GM12878 (cell line): Measurements from ENCODE around the gene ZNF804A. TPM values are rescaled to one million over a fixed set of nuclear protein-coding genes. Genes with fewer than 3 reads are reported as not detected.

Experiments
- ATAC-seq: fragments of 200-7000 bp; cut with Tn5 transposase; 3 replicates; pipeline ENCODE4 v1.9.1; 2020; ENCODE audit warnings: mild to moderate bottlenecking, moderate library complexity
- BruUV-seq: library from RNA; stranded (reverse); fragments of 400-500 nt; replicated peaks from 2 replicates; lab custom pipeline; 2021; lab: Mats Ljungman, UMichigan
- CTCF ChIA-PET: fragments of 300-600 bp; sonication (Branson Sonifier 250); formaldehyde crosslinking; extraction: SDS; loops from one replicate; lab custom pipeline; 2021; ENCODE audit warnings: inconsistent platforms; lab: Yijun Ruan, JAX
- POLR2A ChIA-PET: fragments of 350-600 bp; formaldehyde crosslinking; extraction: SDS; loops from one replicate; lab custom pipeline; 2021; ENCODE audit warnings: inconsistent platforms; lab: Charles Lee
- RAD21 ChIA-PET: fragments of 300-600 bp; sonication (Branson Sonifier 250); formaldehyde crosslinking; loops from one replicate; lab custom pipeline; 2023; ENCODE audit warnings: antibody characterized with exemption; ENCODE audit not compliant: unreplicated experiment; lab: Charles Lee
- SMC1A ChIA-PET: fragments of 300-600 bp; sonication (Branson Sonifier 250); formaldehyde crosslinking; loops from one replicate; lab custom pipeline; 2023; ENCODE audit not compliant: unreplicated experiment, uncharacterized antibody; lab: Charles Lee
- DNase-seq: peaks from one replicate; pipeline ENCODE4 v3.0.0-alpha.2; 2011; ENCODE audit warnings: low read depth, low spot score
- FAIRE-seq: peaks from 3 replicates; lab custom pipeline; 2011; peaks lifted over from hg19 to GRCh38; lab: Jason Lieb, UNC
- H2AFZ ChIP-seq: 2 replicates; pipeline ENCODE4 v1.6.0; 2011; ENCODE audit warnings: low read depth, low read length, control low read depth; ENCODE audit not compliant: control insufficient read depth
- H3K27ac ChIP-seq: 2 replicates; pipeline ENCODE4 v1.5.1; 2011; ENCODE audit warnings: control low read depth; ENCODE audit not compliant: control insufficient read depth, insufficient read depth
- H3K27me3 ChIP-seq, 2 experiments: replicated peaks in 1 of 2; 2 replicates each; pipeline versions ENCODE4 v1.6.0 to v1.6.1; 2011; ENCODE audit warnings: low read length in 1 of 2; ENCODE audit not compliant: control insufficient read depth in 2 of 2, insufficient read depth in 2 of 2
- H3K36me3 ChIP-seq, 2 experiments: 2 replicates each; pipeline ENCODE4 v1.5.1; 2011; ENCODE audit warnings: low read length in 1 of 2; ENCODE audit not compliant: control insufficient read depth in 2 of 2, insufficient read depth in 2 of 2
- H3K4me1 ChIP-seq: 2 replicates; pipeline ENCODE4 v1.6.1; 2011; ENCODE audit warnings: mild to moderate bottlenecking, low read length, moderate library complexity, mixed read lengths; ENCODE audit not compliant: control insufficient read depth, insufficient read depth
- H3K4me2 ChIP-seq: 2 replicates; pipeline ENCODE4 v1.6.0; 2011; ENCODE audit warnings: control low read depth; ENCODE audit not compliant: control insufficient read depth, insufficient read depth
- H3K4me3 ChIP-seq: fragments of 200-600 bp; sonication (generic); 2 replicates; pipeline ENCODE4 v1.5.1; 2016
- H3K79me2 ChIP-seq: 2 replicates; pipeline ENCODE4 v1.6.0; 2011; ENCODE audit warnings: low read length; ENCODE audit not compliant: control insufficient read depth, insufficient read depth
- H3K9ac ChIP-seq: 2 replicates; pipeline ENCODE4 v1.8.0; 2011; ENCODE audit warnings: low read length, control low read depth, mixed read lengths; ENCODE audit not compliant: control insufficient read depth, insufficient read depth
- H3K9me3 ChIP-seq: replicated peaks from 3 replicates; pipeline ENCODE4 v1.5.1; 2011; ENCODE audit warnings: mild to moderate bottlenecking, low read length; ENCODE audit not compliant: control insufficient read depth, insufficient read depth
- H4K20me1 ChIP-seq: 2 replicates; pipeline ENCODE4 v1.6.0; 2011; ENCODE audit not compliant: control insufficient read depth, insufficient read depth
- EZH2 ChIP-seq: IDR thresholded peaks from 2 replicates; pipeline ENCODE4 v1.6.1; 2012; ENCODE audit warnings: low read depth, mild to moderate bottlenecking, control low read depth, inconsistent platforms, low read length, borderline replicate concordance; ENCODE audit not compliant: control insufficient read depth
- NFYA ChIP-seq: IDR thresholded peaks from 2 replicates; pipeline ENCODE4 v1.6.1; 2011; ENCODE audit warnings: low read depth, mild to moderate bottlenecking, low read length, improper control_type of control experiment, borderline replicate concordance
- RAD21 ChIP-seq: IDR thresholded peaks from 2 replicates; pipeline ENCODE4 v1.6.1; 2011; ENCODE audit warnings: mild to moderate bottlenecking, low read depth, low read length, moderate library complexity; ENCODE audit not compliant: insufficient read depth
- RUNX3 ChIP-seq: IDR thresholded peaks from 2 replicates; pipeline ENCODE4 v1.6.1; 2012; ENCODE audit warnings: low read length, inconsistent platforms
- WRNIP1 ChIP-seq: IDR thresholded peaks from 2 replicates; pipeline ENCODE4 v1.6.1; 2011; ENCODE audit warnings: low read depth, low read length, improper control_type of control experiment, borderline replicate concordance
- ZNF207 ChIP-seq: fragments of 450-650 bp; IDR thresholded peaks from 2 replicates; pipeline ENCODE4 v1.6.1; 2014; ENCODE audit warnings: antibody characterized with exemption, mild to moderate bottlenecking, borderline replicate concordance
- WGBS: methylation state at CpG from one replicate; pipeline ENCODE4 v1.1.6; 2016; ENCODE audit warnings: low lambda C conversion rate; ENCODE audit not compliant: insufficient replicate concordance, insufficient coverage; ENCODE audit errors: missing lambda C conversion rate; 5-methylcytosine and 5-hydroxymethylcytosine counted together
- in situ Hi-C: fragments of 300-500 bp; cut with MboI; formaldehyde crosslinking; loops from 9 replicates; pipeline ENCODE4 v1.14.3; 2018; ENCODE audit warnings: mixed read lengths
- intact Hi-C: fragments of 100-400 bp; cut with micrococcal nuclease; formaldehyde crosslinking; loops from one replicate; pipeline ENCODE4 v1.14.2; 2022; ENCODE audit not compliant: unreplicated experiment
- polyA plus RNA-seq, 11 experiments: library from polyadenylated mRNA; depleted of rRNA in 4 of 11; unstranded in 6 of 11; stranded (reverse) in 5 of 11; fragments of >200 nt; fragmentation: Nextera tagmentation in 4 of 11; fragmentation: Illumina TruSeq in 1 of 11; extraction: Ambion mirVana in 4 of 11; extraction: Trizol in 1 of 11; gene quantifications; 1 replicate in 1 of 11; 2 replicates in 10 of 11; pipeline versions ENCODE4 v1.2.1 to v1.2.3, GENCODE V29; 2011 to 2016; ENCODE audit warnings: inconsistent platforms in 2 of 11, missing spikeins in 2 of 11, low read depth in 1 of 11
- total RNA-seq, 4 experiments: library from RNA; depleted of rRNA in 3 of 4; stranded (reverse); fragments of >200 nt in 3 of 4; fragmentation: Illumina TruSeq in 1 of 4; extraction: Trizol in 1 of 4; gene quantifications; 2 replicates each; pipeline versions ENCODE4 v1.2.1 to v1.2.3, GENCODE V29; 2013 to 2021
- TF ChIP-seq, protein P1 (sequence below): IDR thresholded peaks from 2 replicates; pipeline ENCODE4 v1.6.1; 2011; ENCODE audit warnings: borderline replicate concordance, low read depth, mild to moderate bottlenecking, moderate library complexity, low read length; ENCODE audit not compliant: insufficient read depth, poor library complexity, severe bottlenecking
- TF ChIP-seq, protein P2 (sequence below): fragments of 150-350 bp; IDR thresholded peaks from 2 replicates; pipeline ENCODE4 v1.6.1; 2014; ENCODE audit warnings: mild to moderate bottlenecking, low read depth, low read length

Gene ZNF804A
- total and polyA plus RNA-seq, 10 of the 15 experiments (the other 5 are each of a cell fraction or from before 2014, with no cell fraction given), result 0.19 to 2.3 (median 1.4) TPM

DNA sequence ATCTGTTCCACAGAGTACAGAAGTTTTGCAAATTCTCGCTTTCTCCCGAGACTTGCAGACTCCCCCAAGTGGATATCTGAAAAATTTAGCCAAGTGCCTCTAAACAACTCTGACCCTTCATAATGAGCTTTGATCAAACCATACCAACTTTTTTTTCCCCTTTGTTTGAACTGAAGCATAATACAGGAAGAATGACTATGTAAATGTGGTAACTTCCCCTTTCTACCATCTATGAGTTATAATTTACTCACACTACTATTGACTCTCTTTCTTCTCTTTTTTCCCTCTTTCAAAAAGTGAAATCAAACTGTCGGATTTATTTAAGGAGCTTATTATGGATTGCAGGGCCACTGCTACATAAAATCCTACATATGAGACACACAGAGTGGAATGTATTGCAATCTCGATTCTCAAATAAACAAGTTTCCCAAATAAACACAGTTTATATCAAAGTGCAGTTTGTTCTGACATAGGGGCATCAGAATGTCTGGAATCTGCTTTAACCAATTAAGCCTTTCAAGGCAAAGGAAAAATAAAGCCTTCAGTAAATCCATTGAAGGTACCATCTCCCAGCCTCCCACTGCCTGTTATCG, 1.4 kb upstream of the ZNF804A start:
- Histone ChIP-seq H3K79me2 (no peaks in the 10 kb centered on the region), H2AFZ (no peak overlapping the region; the same call in 1 of the 2 replicates), H3K36me3 (no peaks in the 10 kb centered on the region), H3K9me3 (no peaks in the 10 kb centered on the region), H4K20me1 (no peaks in the 10 kb centered on the region), H3K4me1 (peaks cover 5% of the 10 kb centered on the region), H3K4me3 (peak overlapping the region; percentile 37), H3K27me3 (peaks cover 5 to 9% of the 10 kb centered on the region in 2 experiments; a peak in 3 of 4 replicates), H3K27ac (no peak overlapping the region), H3K9ac (no peak overlapping the region), H3K4me2 (peak overlapping the region; percentile 67; the same call in 1 of the 2 replicates)
- SMC1A ChIA-PET, result interaction anchor here (1.0 to 2.1 kb wide), 6 partner anchors 10 to 174 kb away, joined by 3 to 7 read pairs (median 3); no protein-coding TSS in a partner anchor
- RAD21 ChIA-PET, result interaction anchor here (0.7 to 1.0 kb wide), 2 partner anchors 11 to 316 kb away, joined by 3 read pairs; no protein-coding TSS in a partner anchor
- no TSS peak for BruUV-seq
- TF ChIP-seq RAD21 (0 out of 2 replicates have a peak, but pooled peaks have one; percentile 12), NFYA (no peak), ZNF207 (no peak), EZH2 (no peak), RUNX3 (no peak), WRNIP1 (no peak)
- TF ChIP-seq, protein P1, sequence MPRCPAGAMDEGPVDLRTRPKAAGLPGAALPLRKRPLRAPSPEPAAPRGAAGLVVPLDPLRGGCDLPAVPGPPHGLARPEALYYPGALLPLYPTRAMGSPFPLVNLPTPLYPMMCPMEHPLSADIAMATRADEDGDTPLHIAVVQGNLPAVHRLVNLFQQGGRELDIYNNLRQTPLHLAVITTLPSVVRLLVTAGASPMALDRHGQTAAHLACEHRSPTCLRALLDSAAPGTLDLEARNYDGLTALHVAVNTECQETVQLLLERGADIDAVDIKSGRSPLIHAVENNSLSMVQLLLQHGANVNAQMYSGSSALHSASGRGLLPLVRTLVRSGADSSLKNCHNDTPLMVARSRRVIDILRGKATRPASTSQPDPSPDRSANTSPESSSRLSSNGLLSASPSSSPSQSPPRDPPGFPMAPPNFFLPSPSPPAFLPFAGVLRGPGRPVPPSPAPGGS, result no peak
- TF ChIP-seq, protein P2, sequence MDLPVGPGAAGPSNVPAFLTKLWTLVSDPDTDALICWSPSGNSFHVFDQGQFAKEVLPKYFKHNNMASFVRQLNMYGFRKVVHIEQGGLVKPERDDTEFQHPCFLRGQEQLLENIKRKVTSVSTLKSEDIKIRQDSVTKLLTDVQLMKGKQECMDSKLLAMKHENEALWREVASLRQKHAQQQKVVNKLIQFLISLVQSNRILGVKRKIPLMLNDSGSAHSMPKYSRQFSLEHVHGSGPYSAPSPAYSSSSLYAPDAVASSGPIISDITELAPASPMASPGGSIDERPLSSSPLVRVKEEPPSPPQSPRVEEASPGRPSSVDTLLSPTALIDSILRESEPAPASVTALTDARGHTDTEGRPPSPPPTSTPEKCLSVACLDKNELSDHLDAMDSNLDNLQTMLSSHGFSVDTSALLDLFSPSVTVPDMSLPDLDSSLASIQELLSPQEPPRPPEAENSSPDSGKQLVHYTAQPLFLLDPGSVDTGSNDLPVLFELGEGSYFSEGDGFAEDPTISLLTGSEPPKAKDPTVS, result no peak
- in situ Hi-C loops, result no loop called here
- no peak for DNase-seq
- peak; percentile 68 for ATAC-seq
- 0% methylated on average over 5 of the region's 5 CpGs for WGBS
- CTCF ChIA-PET, result interaction anchor here (1.0 to 1.2 kb wide), 3 partner anchors 15 to 23 kb away, joined by 3 to 11 read pairs (median 3); no protein-coding TSS in a partner anchor
- POLR2A ChIA-PET, result no interaction called here
- intact Hi-C loops, result no loop called here
- no peak for FAIRE-seq
